Glomerular endothelial cell (primary cell): ENCODE measurements around the gene ZNF605. TPM values are rescaled to one million over a fixed set of nuclear protein-coding genes. Genes with fewer than 3 reads are reported as not detected.

ENCODE experiments used
- total RNA-seq: library from RNA; depleted of rRNA; stranded (reverse); fragments of >200 nt; gene quantifications from 2 replicates; pipeline ENCODE4 v1.2.3, GENCODE V29; 2015

ZNF605 gene
- total RNA-seq, 1 donor from 2014 or later, result 6.2 TPM

Other genes with a start within 250 kb of the ZNF605 start
- gene PGAM5, start 245.5 kb downstream of the ZNF605 start, total RNA-seq, result 42.4 and 45.0 TPM in 2 replicates
- 54.5 and 76.8 TPM in 2 replicates for gene ANKLE2, start 194.5 kb downstream of the ZNF605 start, total RNA-seq
- 80.7 and 110 TPM in 2 replicates for gene GOLGA3, start 127.4 kb downstream of the ZNF605 start, total RNA-seq
- gene CHFR, start 68.7 kb downstream of the ZNF605 start, total RNA-seq, result 42.1 and 71.8 TPM in 2 replicates
- gene ZNF26, start 30.1 kb upstream of the ZNF605 start, total RNA-seq, result 6.5 and 8.6 TPM in 2 replicates
- 20.1 and 20.9 TPM in 2 replicates for gene ZNF84, start 81.2 kb upstream of the ZNF605 start, total RNA-seq
- gene ZNF140, start 124.6 kb upstream of the ZNF605 start, total RNA-seq, result 10.0 and 15.5 TPM in 2 replicates
- gene ZNF891, start 174.0 kb upstream of the ZNF605 start, total RNA-seq, result 0.39 and 1.7 TPM in 2 replicates
- gene ZNF10, start 174.3 kb upstream of the ZNF605 start, total RNA-seq, result 1.8 and 7.3 TPM in 2 replicates
- gene ZNF268, start 225.2 kb upstream of the ZNF605 start, total RNA-seq, result 10.9 and 35.6 TPM in 2 replicates